ENCODE data around the gene SLC24A3.

Gene SLC24A3

DNA sequence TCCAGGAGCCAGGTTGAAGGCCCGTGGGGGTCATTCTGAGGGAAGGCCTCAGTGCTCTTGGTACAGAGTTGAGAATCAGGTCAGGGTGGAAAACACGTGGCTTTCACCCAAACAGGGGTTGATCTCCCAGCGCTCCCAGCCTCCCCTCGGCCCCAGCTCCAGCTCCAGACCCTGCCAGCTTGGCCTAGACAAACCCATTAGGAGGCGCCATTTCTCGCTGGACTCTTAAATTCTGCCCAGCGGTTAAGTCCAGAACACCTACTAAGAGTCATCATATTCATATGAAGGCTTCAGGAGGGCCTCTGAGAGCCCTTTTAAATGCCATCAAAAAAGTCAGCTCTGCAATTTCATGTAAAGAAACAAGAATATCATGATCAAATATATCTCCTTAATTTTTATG, 387.6 kb downstream of the SLC24A3 start:
- H3K36me3 ChIP-seq, result no peaks in the 10 kb centered on the region
- H3K27me3 ChIP-seq, result no peaks in the 10 kb centered on the region
- no peak for TF ChIP-seq CTCF (IDR thresholded peaks at IDR 0.05)
- H3K9me3 ChIP-seq, result no peaks in the 10 kb centered on the region
- no peak overlapping the region for H3K4me3 ChIP-seq (ENCODE audit: low read depth in 1 of 2, low read length in 1 of 2)
- H3K27ac ChIP-seq, result no peak overlapping the region
- no peaks in the 10 kb centered on the region for H3K4me1 ChIP-seq (ENCODE audit: control insufficient read depth in 1 of 2, insufficient read depth in 1 of 2, low read depth in 1 of 2, low read length in 1 of 2)

GRCh38 chr20:19601126-19601810, 388.8 kb downstream of the SLC24A3 start:
- Histone ChIP-seq H3K9me3 (no peaks in the 10 kb centered on the region), H3K36me3 (no peaks in the 10 kb centered on the region), H3K27me3 (no peaks in the 10 kb centered on the region), H3K4me1 (ENCODE audit: control insufficient read depth in 1 of 2, insufficient read depth in 1 of 2, low read depth in 1 of 2, low read length in 1 of 2) (no peaks in the 10 kb centered on the region), H3K4me3 (ENCODE audit: low read depth in 1 of 2, low read length in 1 of 2) (no peak overlapping the region), H3K27ac (no peak overlapping the region)
- no peak for TF ChIP-seq CTCF (IDR thresholded peaks at IDR 0.05)

DNA sequence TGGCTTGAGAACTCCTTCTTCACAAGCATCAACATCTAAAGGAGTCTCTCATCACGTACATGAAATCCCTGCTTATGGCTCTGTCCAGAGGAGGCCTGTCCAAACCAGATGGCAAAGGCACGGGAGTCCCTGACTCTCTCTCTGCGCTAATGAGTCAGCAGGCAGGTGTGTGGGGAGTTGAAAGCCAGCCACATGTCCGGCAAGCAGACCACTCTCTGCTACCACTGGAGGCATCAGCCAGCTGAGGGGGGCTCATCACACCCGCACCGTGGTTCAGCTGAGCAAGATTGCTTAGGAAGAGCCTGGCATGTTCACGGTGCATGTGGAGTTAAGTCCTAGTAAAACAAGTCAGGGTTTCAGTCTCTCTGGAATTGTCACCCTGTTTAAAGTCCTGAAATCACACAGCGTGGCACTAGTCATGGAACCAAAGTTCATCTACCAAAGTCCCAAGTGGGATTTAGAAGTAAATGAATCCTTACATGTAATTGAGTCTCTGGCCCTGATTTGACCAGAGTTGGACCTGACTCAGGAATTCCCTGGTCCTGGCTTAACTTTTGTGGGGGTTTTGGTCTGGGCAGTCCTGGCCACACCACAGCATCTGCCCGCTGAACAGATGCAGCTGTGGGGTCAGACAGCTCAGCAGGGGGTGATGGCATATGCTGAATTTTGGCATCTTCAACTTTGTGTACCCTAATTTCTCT, 390.4 kb downstream of the SLC24A3 start:
- H3K27ac ChIP-seq, result no peak overlapping the region
- no peak for TF ChIP-seq CTCF (IDR thresholded peaks at IDR 0.05)
- H3K4me1 ChIP-seq (ENCODE audit: control insufficient read depth in 1 of 2, insufficient read depth in 1 of 2, low read depth in 1 of 2, low read length in 1 of 2), result no peaks in the 10 kb centered on the region
- no peaks in the 10 kb centered on the region for H3K27me3 ChIP-seq
- H3K36me3 ChIP-seq, result no peaks in the 10 kb centered on the region
- H3K9me3 ChIP-seq, result no peaks in the 10 kb centered on the region
- no peak overlapping the region for H3K4me3 ChIP-seq (ENCODE audit: low read depth in 1 of 2, low read length in 1 of 2)

DNA sequence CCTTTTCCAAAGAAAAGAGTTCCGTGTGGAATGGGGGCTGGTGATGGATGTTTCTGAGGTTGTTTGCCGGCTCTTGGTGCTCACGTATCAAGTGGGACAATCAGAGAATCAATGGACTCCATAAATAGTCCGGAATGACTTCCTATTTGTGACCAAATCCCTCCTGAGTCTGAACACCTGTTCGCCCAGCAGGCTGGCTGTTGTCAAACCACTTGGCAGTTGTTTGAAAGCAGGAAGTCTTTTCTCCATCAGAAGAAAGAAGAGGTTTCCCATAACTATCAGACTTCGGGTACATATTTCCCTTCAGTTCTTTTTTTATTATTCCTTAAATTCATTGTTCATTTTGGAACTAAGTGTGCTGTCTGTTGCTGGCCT, 390.9 kb downstream of the SLC24A3 start:
- H3K9me3 ChIP-seq, result no peaks in the 10 kb centered on the region
- no peak for TF ChIP-seq CTCF (IDR thresholded peaks at IDR 0.05)

GRCh38 chr20:19605786-19606485, 393.5 kb downstream of the SLC24A3 start:
- no peak overlapping the region for H3K4me3 ChIP-seq (ENCODE audit: low read depth in 1 of 2, low read length in 1 of 2)
- no peak for TF ChIP-seq CTCF (IDR thresholded peaks at IDR 0.05)
- H3K27ac ChIP-seq, result no peak overlapping the region
- H3K36me3 ChIP-seq, result no peaks in the 10 kb centered on the region
- no peaks in the 10 kb centered on the region for H3K4me1 ChIP-seq (ENCODE audit: control insufficient read depth in 1 of 2, insufficient read depth in 1 of 2, low read depth in 1 of 2, low read length in 1 of 2)
- H3K9me3 ChIP-seq, result no peaks in the 10 kb centered on the region
- no peaks in the 10 kb centered on the region for H3K27me3 ChIP-seq

More for the DNA sequence above, 390.9 kb downstream of the SLC24A3 start:
- no peaks in the 10 kb centered on the region for H3K27me3 ChIP-seq
- no peak overlapping the region for H3K27ac ChIP-seq
- no peaks in the 10 kb centered on the region for H3K36me3 ChIP-seq
- H3K4me1 ChIP-seq (ENCODE audit: control insufficient read depth in 1 of 2, insufficient read depth in 1 of 2, low read depth in 1 of 2, low read length in 1 of 2), result no peaks in the 10 kb centered on the region
- no peak overlapping the region for H3K4me3 ChIP-seq (ENCODE audit: low read depth in 1 of 2, low read length in 1 of 2)
